BLaER1 (cell line): ENCODE results near the gene MPP1.

Source experiments
- H3K27ac ChIP-seq: shearing (Covaris generic); formaldehyde crosslinking; 2 replicates; pipeline ENCODE4 v1.8.1; 2022
- H3K27me3 ChIP-seq: shearing (Covaris generic); formaldehyde crosslinking; 2 replicates; pipeline ENCODE4 v1.8.1; 2022
- H3K36me3 ChIP-seq: shearing (Covaris generic); formaldehyde crosslinking; 2 replicates; pipeline ENCODE4 v1.8.1; 2022
- H3K4me1 ChIP-seq: shearing (Covaris generic); formaldehyde crosslinking; 2 replicates; pipeline ENCODE4 v1.8.1; 2022
- H3K4me2 ChIP-seq: shearing (Covaris generic); formaldehyde crosslinking; 2 replicates; pipeline ENCODE4 v1.8.1; 2022
- H3K4me3 ChIP-seq: shearing (Covaris generic); formaldehyde crosslinking; 2 replicates; pipeline ENCODE4 v1.8.1; 2022
- H3K9ac ChIP-seq: shearing (Covaris generic); formaldehyde crosslinking; 2 replicates; pipeline ENCODE4 v1.8.1; 2022
- H3K9me3 ChIP-seq: shearing (Covaris generic); formaldehyde crosslinking; 2 replicates; pipeline ENCODE4 v1.8.1; 2022
- H4K20me1 ChIP-seq: shearing (Covaris generic); formaldehyde crosslinking; 2 replicates; pipeline ENCODE4 v1.8.1; 2022
- Cebpa-rat ChIP-seq: shearing (Covaris generic); IDR thresholded peaks from 2 replicates; pipeline ENCODE4 v1.8.1; 2022

Gene MPP1

DNA sequence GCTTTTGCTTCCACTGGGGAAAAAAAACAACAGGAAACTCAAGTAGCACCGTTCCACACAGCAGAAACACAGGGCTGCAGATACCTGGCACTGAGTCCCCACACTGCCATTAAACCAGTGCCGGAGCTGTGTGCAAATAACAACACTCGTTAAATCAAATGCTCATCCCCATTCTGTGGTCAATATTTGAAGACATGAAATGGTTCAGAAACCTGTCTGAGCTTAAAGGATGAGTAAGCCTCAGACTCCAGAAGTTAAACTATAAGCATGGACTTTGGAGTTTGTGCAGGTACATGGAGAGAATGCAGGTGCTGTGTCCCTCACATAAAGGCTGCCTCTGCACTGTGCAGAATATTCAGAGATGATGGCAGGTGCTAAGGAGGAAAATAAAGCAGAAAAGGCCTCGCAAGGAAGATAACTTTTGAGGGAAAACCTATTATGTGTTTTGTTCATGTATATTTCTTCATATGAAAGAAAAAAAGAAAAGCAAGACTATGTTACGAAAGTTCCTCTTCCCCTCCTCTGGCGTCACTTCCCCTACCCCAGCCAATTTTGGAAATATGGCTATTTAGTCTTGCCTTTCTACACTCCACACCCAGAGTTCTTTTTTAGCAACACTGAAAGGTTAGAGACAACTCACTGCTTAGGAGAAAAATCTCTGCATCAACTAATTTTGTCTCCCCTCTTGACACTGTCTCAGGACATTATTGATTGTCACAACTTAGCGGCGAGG is 4.6 kb downstream of the MPP1 start:
- Histone ChIP-seq H3K4me2 (peak overlapping the region; percentile 82), H3K9ac (peak overlapping the region; percentile 81), H3K27me3 (peaks cover 77% of the 10 kb centered on the region), H3K4me1 (peaks cover 73% of the 10 kb centered on the region), H4K20me1 (no peaks in the 10 kb centered on the region), H3K4me3 (0 out of 2 replicates have a peak overlapping the region, but pooled peaks have one; percentile 58), H3K9me3 (peaks cover 9% of the 10 kb centered on the region; the same call in 1 of the 2 replicates), H3K27ac (peak overlapping the region; percentile 89), H3K36me3 (no peaks in the 10 kb centered on the region)
- TF ChIP-seq Cebpa-rat, result no peak

DNA sequence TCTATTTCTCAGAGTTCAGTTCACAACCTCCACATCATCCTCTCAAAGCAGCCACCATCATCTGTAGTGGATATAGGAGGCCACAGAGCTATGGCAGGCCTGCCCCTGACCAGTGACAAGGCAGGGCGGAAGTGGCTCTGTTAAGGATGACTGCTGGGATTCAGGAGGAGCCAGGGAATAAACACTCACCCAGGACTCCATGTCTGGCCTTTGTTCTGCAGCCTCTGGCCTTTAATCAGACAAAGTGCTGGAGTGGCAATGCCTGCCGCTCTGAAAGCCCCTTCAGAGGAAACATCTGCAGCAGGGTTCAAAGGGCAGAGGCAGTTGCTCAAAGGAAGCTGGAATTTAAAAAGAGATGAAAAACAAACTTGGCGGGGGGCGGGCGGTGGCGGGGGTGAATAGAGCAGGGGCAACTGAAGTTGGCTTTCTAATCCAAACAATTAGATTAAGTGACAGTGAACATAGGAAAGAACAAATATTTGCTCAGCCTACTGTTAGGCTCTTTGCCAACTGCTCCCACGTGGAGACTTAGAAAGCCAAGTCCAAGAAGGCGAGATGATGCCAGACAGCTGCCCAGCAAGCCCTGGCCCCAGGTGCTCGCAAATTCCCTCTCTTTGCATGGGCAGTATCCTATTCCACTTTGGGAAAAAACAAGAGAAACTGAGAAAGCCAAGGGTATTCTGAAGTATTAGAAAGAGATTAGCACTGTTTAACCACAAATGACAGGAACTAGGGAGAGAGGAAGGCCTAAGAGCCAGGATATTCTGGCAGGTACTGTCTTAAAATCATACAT is 5.5 kb downstream of the MPP1 start:
- H3K4me1 ChIP-seq, result peaks cover 71% of the 10 kb centered on the region

DNA sequence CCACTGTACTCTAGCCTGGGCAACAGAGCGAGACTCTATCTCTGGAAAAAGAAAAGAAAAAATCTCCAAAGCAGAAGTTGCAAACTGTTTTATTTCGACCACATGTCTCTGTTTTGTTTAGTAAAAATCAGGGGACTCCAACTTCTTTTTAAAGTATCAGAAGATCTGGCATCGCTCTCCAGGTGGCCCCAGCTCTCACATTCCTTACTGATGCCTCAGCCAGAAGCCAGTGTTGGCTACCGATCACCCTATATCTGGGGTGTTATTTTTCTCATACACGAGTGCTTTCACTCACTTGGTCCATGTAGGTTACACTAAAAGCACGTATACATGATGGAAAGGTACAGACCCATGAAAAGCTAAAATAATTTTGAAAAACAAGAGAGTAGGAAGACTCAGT is 8.3 kb downstream of the MPP1 start:
- no peak for TF ChIP-seq Cebpa-rat
- peaks cover 47% of the 10 kb centered on the region for H3K4me1 ChIP-seq
- H3K9me3 ChIP-seq, result no peaks in the 10 kb centered on the region
- H4K20me1 ChIP-seq, result peaks cover 23% of the 10 kb centered on the region
- no peak overlapping the region for H3K27ac ChIP-seq
- peak overlapping the region; percentile 82 for H3K4me2 ChIP-seq
- H3K9ac ChIP-seq, result no peak overlapping the region
- H3K27me3 ChIP-seq, result peaks cover 70% of the 10 kb centered on the region
- H3K4me3 ChIP-seq, result no peak overlapping the region
- peaks cover 7% of the 10 kb centered on the region for H3K36me3 ChIP-seq

More for the DNA sequence above, 5.5 kb downstream of the MPP1 start:
- Histone ChIP-seq H3K4me3 (peak overlapping the region; percentile 58), H3K27ac (peak overlapping the region; percentile 89), H3K9me3 (no peaks in the 10 kb centered on the region), H3K27me3 (peaks cover 74% of the 10 kb centered on the region), H3K4me2 (peak overlapping the region; percentile 82), H4K20me1 (peaks cover 2% of the 10 kb centered on the region; the same call in 1 of the 2 replicates), H3K9ac (peak overlapping the region; percentile 81), H3K36me3 (no peaks in the 10 kb centered on the region)
- no peak for TF ChIP-seq Cebpa-rat

DNA sequence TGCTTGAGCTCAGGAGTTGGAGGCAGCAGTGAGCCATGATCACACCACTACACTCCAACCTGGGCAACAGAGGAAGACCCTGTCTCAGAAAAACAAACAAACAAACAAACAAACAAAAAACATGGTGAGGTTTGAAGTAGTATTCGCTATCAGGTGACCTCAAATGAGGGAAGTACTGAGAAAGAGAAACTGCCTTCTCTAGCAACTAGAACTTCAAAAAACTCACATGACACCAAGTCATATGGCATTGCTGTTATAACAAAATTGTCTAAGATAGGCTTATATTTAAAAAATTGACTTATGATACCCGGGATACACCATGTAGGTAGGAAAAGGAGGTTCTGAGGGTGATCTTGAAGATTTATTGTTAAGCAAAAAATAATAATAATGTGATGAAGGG is 10.3 kb downstream of the MPP1 start:
- Histone ChIP-seq H3K27ac (no peak overlapping the region), H3K4me1 (peaks cover 27% of the 10 kb centered on the region), H4K20me1 (peaks cover 33% of the 10 kb centered on the region), H3K4me3 (no peak overlapping the region), H3K36me3 (peaks cover 24% of the 10 kb centered on the region), H3K9me3 (no peaks in the 10 kb centered on the region), H3K9ac (no peak overlapping the region), H3K27me3 (peaks cover 66% of the 10 kb centered on the region), H3K4me2 (no peak overlapping the region)
- TF ChIP-seq Cebpa-rat, result no peak

DNA sequence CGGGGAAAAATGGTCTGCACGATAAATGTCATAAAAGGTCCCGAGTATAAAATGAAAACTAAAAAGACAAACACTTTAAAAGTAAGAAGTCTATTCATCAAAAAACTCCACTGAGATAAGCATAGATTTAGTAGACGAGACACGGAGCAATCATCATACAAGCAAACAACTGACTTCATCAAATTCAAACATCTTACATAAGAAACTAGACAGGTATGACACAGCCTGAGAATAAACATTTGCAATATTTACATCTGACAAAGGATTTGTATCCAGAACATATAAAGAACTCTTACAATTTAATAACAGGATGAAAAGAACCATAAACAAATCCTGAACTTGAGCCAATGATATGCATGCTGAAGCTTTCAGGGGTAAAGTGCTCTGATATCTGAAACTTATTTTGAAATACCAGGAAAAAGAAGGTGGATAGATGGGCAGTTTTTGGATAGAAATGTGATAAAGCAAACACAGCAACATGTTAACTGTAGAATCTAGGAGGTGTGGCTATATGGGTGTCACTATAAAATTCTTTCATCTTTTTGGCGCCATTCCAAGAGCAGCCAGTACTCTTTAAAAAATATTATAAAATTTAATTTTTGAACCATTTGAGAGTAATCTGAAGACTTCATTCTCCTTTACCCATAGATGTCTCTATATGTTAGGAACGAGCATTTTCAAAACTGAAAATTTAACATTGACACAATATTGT is 12.0 kb downstream of the MPP1 start:
- no peak overlapping the region for H3K27ac ChIP-seq
- peaks cover 31% of the 10 kb centered on the region for H3K36me3 ChIP-seq
- H3K27me3 ChIP-seq, result peaks cover 69% of the 10 kb centered on the region
- peaks cover 33% of the 10 kb centered on the region for H4K20me1 ChIP-seq
- H3K9ac ChIP-seq, result no peak overlapping the region
- no peak overlapping the region for H3K4me2 ChIP-seq
- no peak overlapping the region for H3K4me3 ChIP-seq
- no peak for TF ChIP-seq Cebpa-rat
- peaks cover 12% of the 10 kb centered on the region; the same call in 1 of the 2 replicates for H3K4me1 ChIP-seq
- no peaks in the 10 kb centered on the region for H3K9me3 ChIP-seq

DNA sequence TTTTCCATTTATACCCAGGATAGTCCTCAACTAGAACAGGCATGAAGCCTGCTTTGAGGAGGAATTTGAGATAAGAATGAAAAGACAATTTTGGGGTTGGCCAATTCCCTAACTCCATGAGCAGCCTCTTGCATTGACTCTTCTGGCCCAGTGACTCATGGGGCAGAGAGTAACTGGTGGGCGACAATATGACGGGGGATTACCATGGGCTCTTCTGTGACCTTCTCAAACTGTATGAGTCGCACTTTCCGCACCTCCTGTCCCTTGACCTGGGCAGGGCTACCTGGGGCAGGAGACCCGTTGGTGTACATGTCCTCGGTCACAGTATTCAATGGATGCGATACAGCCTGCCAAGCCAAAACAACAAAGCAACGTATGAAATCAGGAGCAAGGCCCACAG is 13.3 kb downstream of the MPP1 start:
- no peak overlapping the region for H3K4me3 ChIP-seq
- peaks cover 35% of the 10 kb centered on the region for H3K36me3 ChIP-seq
- TF ChIP-seq Cebpa-rat, result no peak
- H3K27me3 ChIP-seq, result peaks cover 72% of the 10 kb centered on the region
- peaks cover 7% of the 10 kb centered on the region; the same call in 1 of the 2 replicates for H3K4me1 ChIP-seq
- H3K9ac ChIP-seq, result no peak overlapping the region
- no peak overlapping the region for H3K27ac ChIP-seq
- H3K9me3 ChIP-seq, result no peaks in the 10 kb centered on the region
- H4K20me1 ChIP-seq, result peaks cover 33% of the 10 kb centered on the region
- H3K4me2 ChIP-seq, result no peak overlapping the region

DNA sequence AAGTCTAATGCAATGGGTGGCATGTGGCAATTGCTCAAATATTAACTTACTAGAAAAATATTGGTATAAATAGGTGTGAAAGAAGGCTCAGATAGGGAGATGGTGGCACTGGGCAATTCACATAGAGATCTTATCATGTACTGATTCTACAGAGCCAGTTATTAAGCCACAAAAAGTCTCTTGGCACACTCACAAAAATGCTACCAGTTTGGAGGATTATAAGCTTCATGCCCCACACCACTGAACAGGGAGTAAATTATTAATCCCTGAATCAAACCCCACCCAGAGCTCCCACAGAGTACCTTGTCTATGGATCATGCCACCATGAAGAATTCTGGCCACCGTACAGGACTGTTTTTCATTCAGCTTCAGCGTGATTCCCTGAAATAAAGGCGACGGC is 13.8 kb downstream of the MPP1 start:
- Histone ChIP-seq H3K9me3 (no peaks in the 10 kb centered on the region), H3K4me1 (peaks cover 3% of the 10 kb centered on the region), H3K27me3 (peaks cover 68% of the 10 kb centered on the region)

DNA sequence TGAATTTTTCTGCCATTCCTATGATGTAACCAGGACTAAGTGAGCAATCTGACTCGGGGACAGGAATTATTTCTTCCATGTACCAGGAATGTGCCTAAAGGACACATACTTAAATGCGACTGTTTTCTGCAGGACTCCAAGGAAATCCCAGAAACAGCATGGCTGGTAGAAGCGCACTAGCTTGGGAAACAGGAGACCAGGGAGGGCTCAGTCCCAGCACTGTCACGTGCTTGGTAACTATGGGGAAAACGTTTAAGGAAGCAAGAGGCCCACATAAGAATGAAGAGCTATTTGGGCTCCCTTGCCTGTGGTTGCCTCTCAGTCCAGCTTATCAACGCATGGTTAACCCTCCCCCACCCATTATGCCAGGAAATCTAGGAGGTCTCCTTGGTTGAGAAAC is 19.6 kb downstream of the MPP1 start:
- Histone ChIP-seq H3K9me3 (no peaks in the 10 kb centered on the region), H3K27me3 (peaks cover 83% of the 10 kb centered on the region), H4K20me1 (peaks cover 17% of the 10 kb centered on the region), H3K4me3 (no peak overlapping the region), H3K9ac (no peak overlapping the region), H3K36me3 (peaks cover 58% of the 10 kb centered on the region), H3K4me1 (peaks cover 25% of the 10 kb centered on the region), H3K4me2 (peak overlapping the region; percentile 44; the same call in 1 of the 2 replicates), H3K27ac (no peak overlapping the region)
- no peak for TF ChIP-seq Cebpa-rat

More for the DNA sequence above, 13.8 kb downstream of the MPP1 start:
- H3K4me3 ChIP-seq, result no peak overlapping the region
- peaks cover 35% of the 10 kb centered on the region for H3K36me3 ChIP-seq
- peaks cover 33% of the 10 kb centered on the region for H4K20me1 ChIP-seq
- H3K9ac ChIP-seq, result no peak overlapping the region
- no peak overlapping the region for H3K4me2 ChIP-seq
- no peak overlapping the region for H3K27ac ChIP-seq
- TF ChIP-seq Cebpa-rat, result no peak

DNA sequence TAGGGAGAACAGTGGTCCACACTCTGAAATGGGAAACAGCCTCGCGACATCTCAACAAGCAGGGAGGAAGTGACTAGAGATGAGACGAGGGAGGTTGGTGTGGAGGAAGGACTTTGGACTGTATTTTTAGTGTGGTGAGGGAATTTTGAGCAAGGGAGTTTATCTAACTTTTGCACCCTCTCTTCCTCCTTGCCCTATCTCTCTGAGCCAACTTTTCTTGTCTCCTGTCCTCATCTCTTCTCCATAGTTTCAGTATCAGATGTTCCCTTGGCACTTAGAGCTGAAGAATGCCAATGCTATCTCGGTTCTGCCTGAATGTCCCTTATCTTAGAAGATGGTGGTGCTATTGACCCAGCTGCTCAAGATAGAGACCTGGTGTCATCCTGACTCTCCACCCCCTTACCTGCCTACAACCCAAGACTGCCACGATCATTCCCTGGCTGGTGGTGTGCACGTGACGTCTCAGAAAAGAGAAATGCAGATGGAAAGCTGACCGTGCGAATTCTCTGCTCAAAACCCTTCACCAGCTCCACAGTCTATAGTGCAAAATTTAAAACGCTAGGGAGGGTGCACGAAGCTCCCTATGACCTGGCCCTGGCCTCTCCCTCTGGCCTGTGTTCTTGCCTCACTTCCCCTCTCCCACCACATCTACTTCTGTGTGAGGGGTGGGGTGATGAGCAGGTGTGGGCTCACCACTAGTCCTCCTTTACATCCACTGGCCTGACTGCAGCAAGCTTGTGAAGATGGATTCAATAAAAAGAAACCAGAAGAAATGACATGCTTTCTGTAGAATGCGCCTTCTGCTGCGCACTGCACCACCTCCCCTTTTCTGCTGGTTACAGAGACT is 20.9 kb downstream of the MPP1 start:
- no peaks in the 10 kb centered on the region for H3K9me3 ChIP-seq
- H3K9ac ChIP-seq, result no peak overlapping the region
- H3K4me2 ChIP-seq, result no peak overlapping the region
- peaks cover 23% of the 10 kb centered on the region for H4K20me1 ChIP-seq
- H3K27ac ChIP-seq, result no peak overlapping the region
- H3K36me3 ChIP-seq, result peaks cover 57% of the 10 kb centered on the region
- H3K4me1 ChIP-seq, result peaks cover 25% of the 10 kb centered on the region
- H3K4me3 ChIP-seq, result no peak overlapping the region
- no peak for TF ChIP-seq Cebpa-rat
- peaks cover 84% of the 10 kb centered on the region for H3K27me3 ChIP-seq
